ENCODE results near the gene OSBPL9. TPM values are rescaled to one million over a fixed set of nuclear protein-coding genes. Genes with fewer than 3 reads are reported as not detected.

The OSBPL9 gene
- total and polyA plus RNA-seq, 2 experiments from 2014 or later = 82.7 to 102 TPM

GRCh38 chr1:51568231-51568935 is 48.5 kb upstream of the OSBPL9 start (continued):
- TF ChIP-seq ZNF462 (CRISPR knock-in tag; IDR thresholded peaks at IDR 0.05) = no peak

- peak in 1 of 2 experiments; percentile 17; a peak in 1 of 4 replicates for TF ChIP-seq CTCF (conservative IDR thresholded peaks at IDR 0.05; ENCODE audit: low read depth in 2 of 2)
- TF ChIP-seq STAT1 (IDR thresholded peaks at IDR 0.05; ENCODE audit: unreplicated experiment) = no peak
- H3K27ac ChIP-seq (ENCODE audit: low read depth) = no peak overlapping the region
- peaks cover 13% of the 10 kb centered on the region for H3K4me1 ChIP-seq (ENCODE audit: insufficient read depth)
- H2AFZ ChIP-seq = peak overlapping the region; percentile 87
- H3K27ac Mint-ChIP-seq = peak overlapping the region; percentile 23; the same call in 1 of the 2 replicates
- no peak overlapping the region; the same call in 1 of the 2 replicates for H3K4me2 ChIP-seq
- no peaks in the 10 kb centered on the region for H3K9me2 ChIP-seq (ENCODE audit: insufficient read depth)
- no peak overlapping the region for H3K4me3 ChIP-seq
- H3K79me2 ChIP-seq (replicated peaks; ENCODE audit: insufficient read depth) = no peaks in the 10 kb centered on the region
- no peaks in the 10 kb centered on the region for H4K20me1 ChIP-seq (replicated peaks; ENCODE audit: insufficient read depth)
- ATAC-seq (no peak; the same call in 2 of the 3 replicates), DNase-seq (ENCODE audit: low spot score) (peak; percentile 38)
- no peak overlapping the region for H3K4me3 Mint-ChIP-seq
- no peaks in the 10 kb centered on the region for H3K27me3 ChIP-seq (ENCODE audit: insufficient read depth)
- no peaks in the 10 kb centered on the region for H3K36me3 ChIP-seq (ENCODE audit: insufficient read depth)
- H3K36me3 Mint-ChIP-seq (ENCODE audit: low read depth) = no peaks in the 10 kb centered on the region
- peaks cover 14% of the 10 kb centered on the region for H3K4me1 Mint-ChIP-seq
- H3K9me3 Mint-ChIP-seq = no peaks in the 10 kb centered on the region
- H3F3A ChIP-seq (replicated peaks; ENCODE audit: low read depth) = no peaks in the 10 kb centered on the region
- H3K27me3 Mint-ChIP-seq (ENCODE audit: insufficient read depth, low read depth, poor library complexity) = no peaks in the 10 kb centered on the region
These were observed 47.4 kb upstream of the OSBPL9 start for GRCh38 chr1:51569284-51570062.
